OCI-LY1 (cell line): ENCODE measurements around the gene CNTNAP2.

ENCODE experiments used
- H2AFZ ChIP-seq: fragments of 200-600 bp; sonication (generic), shearing (Covaris generic); 2 replicates; pipeline ENCODE4 v1.6.0; 2014; ENCODE audit warnings: antibody characterized with exemption, mild to moderate bottlenecking, low read length
- H3F3A ChIP-seq: fragments of 200-600 bp; sonication (generic), shearing (Covaris generic); 2 replicates; pipeline ENCODE4 v1.6.0; 2014; ENCODE audit warnings: mild to moderate bottlenecking, antibody characterized with exemption, low read length, moderate library complexity; ENCODE audit not compliant: insufficient read depth
- H3K27ac ChIP-seq: fragments of 200-600 bp; sonication (generic); 2 replicates; pipeline ENCODE4 v1.5.1; 2014; ENCODE audit warnings: low read length, mixed run types, mild to moderate bottlenecking, low read depth; ENCODE audit not compliant: poor library complexity, severe bottlenecking
- H3K27me3 ChIP-seq: fragments of 200-600 bp; sonication (generic); 2 replicates; pipeline ENCODE4 v1.6.0; 2014; ENCODE audit warnings: antibody characterized with exemption, mild to moderate bottlenecking, low read length, moderate library complexity; ENCODE audit not compliant: insufficient read depth
- H3K36me3 ChIP-seq: fragments of 200-600 bp; sonication (generic); 2 replicates; pipeline ENCODE4 v1.6.1; 2014; ENCODE audit warnings: mild to moderate bottlenecking, antibody characterized with exemption, low read length, moderate library complexity, mixed read lengths; ENCODE audit not compliant: insufficient read depth
- H3K4me1 ChIP-seq: fragments of 200-600 bp; sonication (generic); 2 replicates; pipeline ENCODE4 v1.5.1; 2014; ENCODE audit warnings: mild to moderate bottlenecking, low read length, moderate library complexity; ENCODE audit not compliant: insufficient read depth, severe bottlenecking
- H3K4me2 ChIP-seq: fragments of 200-600 bp; sonication (generic), shearing (Covaris generic); 2 replicates; pipeline ENCODE4 v1.6.1; 2014; ENCODE audit warnings: low read length
- H3K4me3 ChIP-seq: fragments of 200-600 bp; sonication (generic); 2 replicates; pipeline ENCODE4 v1.5.1; 2014; ENCODE audit warnings: low read length, low read depth, mild to moderate bottlenecking, mixed read lengths; ENCODE audit not compliant: poor library complexity, severe bottlenecking
- H3K79me2 ChIP-seq: fragments of 200-600 bp; shearing (Covaris generic); 2 replicates; pipeline ENCODE4 v1.6.1; 2016; ENCODE audit warnings: mixed run types, low read length, mixed read lengths; ENCODE audit not compliant: insufficient read depth
- H3K9ac ChIP-seq: fragments of 200-600 bp; sonication (generic), shearing (Covaris generic); 2 replicates; pipeline ENCODE4 v1.6.1; 2014; ENCODE audit warnings: mild to moderate bottlenecking, low read length, mixed read lengths
- H3K9me2 ChIP-seq: fragments of 200-600 bp; sonication (generic), shearing (Covaris generic); 2 replicates; pipeline ENCODE4 v1.6.1; 2014; ENCODE audit warnings: low read depth, mild to moderate bottlenecking, low read length, mixed read lengths
- H3K9me3 ChIP-seq: fragments of 200-600 bp; shearing (Covaris generic); 2 replicates; pipeline ENCODE4 v1.6.1; 2014; ENCODE audit warnings: low read length, mixed read lengths
- H4K20me1 ChIP-seq: fragments of 200-600 bp; sonication (generic), shearing (Covaris generic); 2 replicates; pipeline ENCODE4 v1.6.0; 2016; ENCODE audit warnings: mild to moderate bottlenecking, low read length; ENCODE audit not compliant: insufficient read depth
- CTCF ChIP-seq: fragments of 200-600 bp; sonication (generic), shearing (Covaris generic); IDR thresholded peaks from 2 replicates; pipeline ENCODE4 v1.5.1; 2017; ENCODE audit warnings: mild to moderate bottlenecking, antibody characterized with exemption, low read length, moderate library complexity, mixed read lengths
- EZH2 ChIP-seq: fragments of 200-600 bp; sonication (generic), shearing (Covaris generic); IDR thresholded peaks from 2 replicates; pipeline ENCODE4 v1.8.0; 2017; ENCODE audit warnings: borderline replicate concordance, mixed run types, mild to moderate bottlenecking, antibody characterized with exemption, low read length, moderate library complexity, mixed read lengths

Gene CNTNAP2

GRCh38 chr7:146366938-146367337 lies 250.3 kb downstream of the CNTNAP2 start:
- Histone ChIP-seq H4K20me1 (no peaks in the 10 kb centered on the region), H3K9ac (no peak overlapping the region), H3K4me3 (no peak overlapping the region), H3K9me2 (no peaks in the 10 kb centered on the region), H3K4me2 (no peak overlapping the region), H3K27ac (no peak overlapping the region), H3K79me2 (no peaks in the 10 kb centered on the region), H3F3A (no peaks in the 10 kb centered on the region; the same call in 1 of the 2 replicates), H3K4me1 (peaks cover 34% of the 10 kb centered on the region), H3K9me3 (peaks cover 8% of the 10 kb centered on the region), H2AFZ (peak overlapping the region; percentile 61), H3K27me3 (no peaks in the 10 kb centered on the region), H3K36me3 (no peaks in the 10 kb centered on the region)
- TF ChIP-seq CTCF (no peak), EZH2 (no peak)

- Histone ChIP-seq H3K27me3 (no peaks in the 10 kb centered on the region), H2AFZ (no peak overlapping the region), H3K4me1 (peaks cover 29% of the 10 kb centered on the region), H3K79me2 (no peaks in the 10 kb centered on the region), H3F3A (no peaks in the 10 kb centered on the region; the same call in 1 of the 2 replicates), H3K4me2 (no peak overlapping the region), H3K9ac (no peak overlapping the region), H3K9me2 (no peaks in the 10 kb centered on the region), H4K20me1 (no peaks in the 10 kb centered on the region), H3K36me3 (no peaks in the 10 kb centered on the region; the same call in 1 of the 2 replicates), H3K9me3 (peaks cover 13% of the 10 kb centered on the region), H3K27ac (no peak overlapping the region), H3K4me3 (no peak overlapping the region)
- TF ChIP-seq CTCF, result no peak
- no peak for TF ChIP-seq EZH2
Measured at GRCh38 chr7:146370171-146370570, 253.6 kb downstream of the CNTNAP2 start.

GRCh38 chr7:146375170-146375569 lies 258.6 kb downstream of the CNTNAP2 start:
- Histone ChIP-seq H3K4me2 (peak overlapping the region; percentile 23), H3K79me2 (no peaks in the 10 kb centered on the region), H3K9me3 (peaks cover 7% of the 10 kb centered on the region), H3K9ac (peak overlapping the region; percentile 30; the same call in 1 of the 2 replicates), H4K20me1 (no peaks in the 10 kb centered on the region), H3K36me3 (no peaks in the 10 kb centered on the region; the same call in 1 of the 2 replicates), H3K9me2 (no peaks in the 10 kb centered on the region), H3K4me3 (peak overlapping the region; percentile 3), H3K4me1 (peaks cover 50% of the 10 kb centered on the region), H3K27me3 (no peaks in the 10 kb centered on the region), H3K27ac (peak overlapping the region; percentile 77), H3F3A (no peaks in the 10 kb centered on the region), H2AFZ (peak overlapping the region; percentile 48)
- no peak for TF ChIP-seq CTCF
- no peak for TF ChIP-seq EZH2
